ENCODE results near the gene CIRBP. TPM values are rescaled to one million over a fixed set of nuclear protein-coding genes. Genes with fewer than 3 reads are reported as not detected.

The CIRBP gene
- total and polyA plus RNA-seq, 9 of the 15 experiments (the other 6 are each of a cell fraction or from before 2014, with no cell fraction given) = 20.5 to 327 (median 176) TPM

DNA sequence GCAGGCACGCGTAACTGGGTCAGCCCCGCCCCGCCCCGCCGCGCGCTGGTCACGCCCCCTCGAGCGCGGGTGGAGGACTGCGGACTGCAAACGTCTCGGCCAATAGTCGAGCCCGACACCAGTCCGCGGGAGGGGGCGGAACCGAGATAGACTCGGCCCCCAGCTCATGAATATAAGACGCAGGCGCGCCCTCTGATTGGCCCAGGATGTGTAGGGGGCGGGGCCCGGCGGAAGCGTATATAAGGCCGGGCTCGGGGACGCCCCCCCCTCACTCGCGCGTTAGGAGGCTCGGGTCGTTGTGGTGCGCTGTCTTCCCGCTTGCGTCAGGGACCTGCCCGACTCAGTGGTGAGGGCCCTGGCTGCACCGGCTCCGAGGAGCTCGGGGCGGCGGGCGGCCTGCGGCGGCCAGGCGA lies at the start of gene CIRBP (continued):
- TF ChIP-seq CBX3 (IDR thresholded peaks at IDR 0.05; ENCODE audit: borderline replicate concordance in 1 of 2, low read length in 2 of 2) (no peak), MEF2A (IDR thresholded peaks at IDR 0.05; ENCODE audit: control insufficient read depth, low read depth, low read length) (no peak), GTF2E2 (tag; IDR thresholded peaks at IDR 0.05) (peak; percentile 98), ETV1 (tag; conservative IDR thresholded peaks at IDR 0.05; ENCODE audit: low read depth) (no peak), PRPF4 (IDR thresholded peaks at IDR 0.05; ENCODE audit: insufficient read depth, low read depth, low read length, poor library complexity, severe bottlenecking) (peak; percentile 97), HNRNPLL (IDR thresholded peaks at IDR 0.05; ENCODE audit: low read depth, low read length, poor library complexity, severe bottlenecking) (peak; percentile 69), SIN3A (IDR thresholded peaks at IDR 0.05; ENCODE audit: borderline replicate concordance in 2 of 2, control insufficient read depth in 1 of 2, low read depth in 2 of 2, low read length in 2 of 2) (peak in 1 of 2 experiments; percentile 76; a peak in 1 of 4 replicates), MCM5 (IDR thresholded peaks at IDR 0.05; ENCODE audit: low read depth) (no peak), SRSF1 (IDR thresholded peaks at IDR 0.05; ENCODE audit: low read depth, low read length) (peak; percentile 85; the same call in 1 of the 2 replicates), TOE1 (IDR thresholded peaks at IDR 0.05; ENCODE audit: borderline replicate concordance) (no peak), TOE1 (CRISPR knock-in tag; IDR thresholded peaks at IDR 0.05; ENCODE audit: borderline replicate concordance, low read depth) (no peak), CREB1 (IDR thresholded peaks at IDR 0.05) (peak; percentile 36; the same call in 1 of the 2 replicates), CREB1 (CRISPR knock-in tag; IDR thresholded peaks at IDR 0.05) (peak; percentile 58; the same call in 1 of the 2 replicates), NFIX (CRISPR knock-in tag; IDR thresholded peaks at IDR 0.05; ENCODE audit: low read depth) (no peak), ILK (tag; IDR thresholded peaks at IDR 0.05; ENCODE audit: borderline replicate concordance, low read depth) (no peak), PML (IDR thresholded peaks at IDR 0.05; ENCODE audit: low read length) (peak; percentile 91)
- TF ChIP-seq, protein P1, sequence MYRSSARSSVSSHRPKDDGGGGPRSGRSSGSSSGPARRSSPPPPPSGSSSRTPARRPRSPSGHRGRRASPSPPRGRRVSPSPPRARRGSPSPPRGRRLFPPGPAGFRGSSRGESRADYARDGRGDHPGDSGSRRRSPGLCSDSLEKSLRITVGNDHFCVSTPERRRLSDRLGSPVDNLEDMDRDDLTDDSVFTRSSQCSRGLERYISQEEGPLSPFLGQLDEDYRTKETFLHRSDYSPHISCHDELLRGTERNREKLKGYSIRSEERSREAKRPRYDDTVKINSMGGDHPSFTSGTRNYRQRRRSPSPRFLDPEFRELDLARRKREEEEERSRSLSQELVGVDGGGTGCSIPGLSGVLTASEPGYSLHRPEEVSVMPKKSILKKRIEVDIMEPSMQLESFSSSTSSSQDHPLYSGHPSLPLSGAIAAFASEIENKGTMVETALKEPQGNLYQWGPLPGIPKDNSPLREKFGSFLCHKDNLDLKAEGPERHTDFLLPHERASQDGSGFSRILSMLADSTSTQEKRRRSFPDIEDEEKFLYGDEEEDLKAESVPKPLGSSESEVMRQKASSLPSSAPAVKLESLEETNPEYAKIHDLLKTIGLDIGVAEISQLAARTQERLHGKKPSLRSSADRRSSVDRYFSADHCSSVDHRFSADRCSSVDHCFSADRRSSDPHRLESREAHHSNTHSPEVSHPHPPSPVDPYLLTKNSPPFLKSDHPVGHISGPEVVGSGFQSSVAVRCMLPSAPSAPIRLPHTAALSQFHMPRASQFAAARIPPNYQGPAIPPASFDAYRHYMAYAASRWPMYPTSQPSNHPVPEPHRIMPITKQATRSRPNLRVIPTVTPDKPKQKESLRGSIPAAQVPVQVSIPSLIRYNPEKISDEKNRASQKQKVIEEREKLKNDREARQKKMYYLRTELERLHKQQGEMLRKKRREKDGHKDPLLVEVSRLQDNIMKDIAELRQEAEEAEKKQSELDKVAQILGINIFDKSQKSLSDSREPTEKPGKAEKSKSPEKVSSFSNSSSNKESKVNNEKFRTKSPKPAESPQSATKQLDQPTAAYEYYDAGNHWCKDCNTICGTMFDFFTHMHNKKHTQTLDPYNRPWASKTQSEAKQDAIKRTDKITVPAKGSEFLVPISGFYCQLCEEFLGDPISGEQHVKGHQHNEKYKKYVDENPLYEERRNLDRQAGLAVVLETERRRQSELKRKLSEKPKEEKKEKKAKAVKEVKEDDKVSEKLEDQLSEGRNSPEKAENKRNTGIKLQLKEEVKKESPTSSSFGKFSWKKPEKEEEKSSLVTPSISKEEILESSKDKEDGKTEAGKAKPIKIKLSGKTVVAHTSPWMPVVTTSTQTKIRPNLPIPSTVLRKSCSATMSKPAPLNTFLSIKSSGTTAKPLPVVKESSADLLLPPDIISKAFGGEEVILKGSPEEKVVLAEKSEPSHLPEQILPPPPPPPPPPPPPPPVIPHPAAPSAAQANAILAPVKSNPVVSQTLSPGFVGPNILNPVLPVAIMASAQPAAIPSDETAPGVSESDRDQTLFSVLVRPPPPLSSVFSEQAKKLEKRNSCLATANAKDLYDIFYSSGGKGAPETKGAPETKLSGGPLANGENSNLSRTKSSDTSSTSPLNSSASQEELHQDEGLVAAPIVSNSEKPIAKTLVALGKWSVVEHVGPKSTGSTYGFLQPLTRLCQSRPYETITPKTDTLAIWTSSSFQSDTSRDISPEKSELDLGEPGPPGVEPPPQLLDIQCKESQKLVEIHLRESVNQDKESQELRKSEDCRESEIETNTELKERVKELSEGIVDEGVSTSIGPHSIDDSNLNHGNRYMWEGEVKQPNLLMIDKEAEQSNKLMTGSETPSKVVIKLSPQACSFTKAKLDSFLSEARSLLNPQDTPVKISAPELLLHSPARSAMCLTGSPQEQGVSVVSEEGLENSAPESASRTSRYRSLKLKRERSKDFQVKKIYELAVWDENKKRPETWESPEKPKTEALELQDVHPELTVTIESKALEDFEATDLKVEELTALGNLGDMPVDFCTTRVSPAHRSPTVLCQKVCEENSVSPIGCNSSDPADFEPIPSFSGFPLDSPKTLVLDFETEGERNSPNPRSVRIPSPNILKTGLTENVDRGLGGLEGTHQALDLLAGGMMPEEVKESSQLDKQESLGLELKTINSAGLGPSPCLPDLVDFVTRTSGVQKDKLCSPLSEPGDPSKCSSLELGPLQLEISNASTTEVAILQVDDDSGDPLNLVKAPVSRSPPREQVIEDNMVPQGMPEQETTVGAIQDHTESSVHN (IDR thresholded peaks at IDR 0.05; ENCODE audit: borderline replicate concordance in 1 of 2, low read depth in 1 of 2) = no peak
- TF ChIP-seq, protein P2, sequence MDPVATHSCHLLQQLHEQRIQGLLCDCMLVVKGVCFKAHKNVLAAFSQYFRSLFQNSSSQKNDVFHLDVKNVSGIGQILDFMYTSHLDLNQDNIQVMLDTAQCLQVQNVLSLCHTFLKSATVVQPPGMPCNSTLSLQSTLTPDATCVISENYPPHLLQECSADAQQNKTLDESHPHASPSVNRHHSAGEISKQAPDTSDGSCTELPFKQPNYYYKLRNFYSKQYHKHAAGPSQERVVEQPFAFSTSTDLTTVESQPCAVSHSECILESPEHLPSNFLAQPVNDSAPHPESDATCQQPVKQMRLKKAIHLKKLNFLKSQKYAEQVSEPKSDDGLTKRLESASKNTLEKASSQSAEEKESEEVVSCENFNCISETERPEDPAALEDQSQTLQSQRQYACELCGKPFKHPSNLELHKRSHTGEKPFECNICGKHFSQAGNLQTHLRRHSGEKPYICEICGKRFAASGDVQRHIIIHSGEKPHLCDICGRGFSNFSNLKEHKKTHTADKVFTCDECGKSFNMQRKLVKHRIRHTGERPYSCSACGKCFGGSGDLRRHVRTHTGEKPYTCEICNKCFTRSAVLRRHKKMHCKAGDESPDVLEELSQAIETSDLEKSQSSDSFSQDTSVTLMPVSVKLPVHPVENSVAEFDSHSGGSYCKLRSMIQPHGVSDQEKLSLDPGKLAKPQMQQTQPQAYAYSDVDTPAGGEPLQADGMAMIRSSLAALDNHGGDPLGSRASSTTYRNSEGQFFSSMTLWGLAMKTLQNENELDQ (CRISPR knock-in tag; IDR thresholded peaks at IDR 0.05; ENCODE audit: borderline replicate concordance) = no peak

Measured in K562 (cell line).